HG02678 (cell line): ENCODE results near the gene GSTT4.
"Not testable (repeated sequence)": the region's sequence is repeated elsewhere in the genome, so short reads cannot be mapped to it uniquely, and the experiment has no call there.

Experiments
- ATAC-seq: cut with Tn5 transposase; IDR thresholded peaks from one replicate; pipeline ENCODE4 v1.9.1; 2021; ENCODE audit warnings: mild to moderate bottlenecking, moderate library complexity; ENCODE audit not compliant: unreplicated experiment

Gene GSTT4

DNA sequence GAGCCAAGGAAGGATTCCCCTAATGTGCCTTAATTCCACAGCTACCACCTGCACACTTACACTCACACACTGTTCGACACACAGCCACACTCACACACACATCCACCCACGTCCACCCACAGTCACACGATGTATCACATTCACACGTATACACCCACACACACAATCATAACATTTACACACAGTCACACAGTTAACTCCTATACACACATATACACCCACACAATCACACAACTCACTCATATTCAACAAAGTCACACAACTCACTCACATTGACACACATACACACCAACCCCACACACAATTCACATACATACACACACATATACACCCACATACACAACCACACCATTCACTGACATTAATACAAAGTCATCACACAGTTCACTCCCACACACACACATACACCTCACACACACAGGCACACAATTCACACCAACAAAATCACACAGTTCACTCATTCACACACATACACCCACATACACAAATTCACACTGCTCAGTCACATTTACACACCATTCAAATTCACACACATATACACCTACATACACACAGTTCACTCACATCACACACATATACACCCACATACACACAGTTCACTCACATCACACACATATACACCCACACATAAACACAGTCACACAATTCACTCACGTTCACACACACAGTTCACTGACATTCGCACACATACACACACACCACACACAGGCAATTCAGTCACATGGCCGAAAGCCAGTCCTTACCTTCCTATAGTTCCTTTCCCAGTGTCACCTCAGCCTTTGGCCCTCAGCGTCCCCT, 50.9 kb downstream of the GSTT4 start:
- ATAC-seq = not testable (repeated sequence)

DNA sequence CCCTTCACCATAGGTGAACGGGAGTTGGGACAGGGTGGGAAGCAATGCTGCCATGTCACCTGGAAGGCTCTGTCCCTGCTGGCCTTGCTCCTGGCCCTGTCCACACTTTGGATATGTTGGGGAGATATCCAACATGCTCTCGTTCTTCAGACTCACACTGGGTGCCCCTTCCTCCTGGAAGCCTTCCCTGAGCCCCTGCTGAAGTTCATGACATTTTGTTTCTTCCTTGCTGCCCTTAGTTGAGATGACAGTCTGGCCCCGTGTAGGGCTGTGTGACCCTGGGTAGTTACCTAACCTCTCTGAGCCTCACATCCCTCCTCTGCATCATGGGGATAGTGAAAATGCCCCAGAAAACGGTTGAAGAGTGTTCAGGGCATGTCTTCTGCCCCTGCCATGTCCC, 51.8 kb downstream of the GSTT4 start:
- ATAC-seq = not testable (repeated sequence)

DNA sequence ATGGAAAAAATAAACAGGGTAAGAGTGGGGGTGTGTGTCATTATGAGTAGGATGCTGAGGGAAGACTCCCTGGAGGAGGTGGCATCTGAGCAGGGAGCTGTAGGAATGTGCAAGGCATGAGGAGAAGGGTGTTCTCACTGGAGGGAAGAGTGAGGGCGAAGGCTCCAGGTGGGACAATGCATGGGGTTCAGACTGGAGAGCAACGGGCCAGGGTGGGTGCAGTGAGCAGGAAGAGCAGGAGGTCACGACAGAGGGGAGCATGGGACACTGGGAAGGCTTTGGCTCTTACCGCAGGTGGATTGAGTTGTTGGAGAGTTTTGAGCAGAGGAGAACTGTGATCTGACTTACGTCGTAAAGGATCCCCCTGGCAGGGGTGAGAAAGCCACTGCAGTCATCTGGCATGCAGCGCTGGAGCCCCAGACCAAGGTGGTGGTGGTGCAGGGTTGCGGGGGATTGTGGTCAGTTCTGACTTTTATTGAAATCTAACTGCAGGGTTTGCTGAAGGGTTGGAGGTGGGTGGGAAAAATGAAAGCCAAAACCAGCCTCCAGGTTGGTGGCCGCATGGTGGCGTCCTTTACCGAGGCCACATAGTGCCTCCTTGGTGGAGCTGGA, 52.4 kb downstream of the GSTT4 start:
- not testable (repeated sequence) for ATAC-seq

DNA sequence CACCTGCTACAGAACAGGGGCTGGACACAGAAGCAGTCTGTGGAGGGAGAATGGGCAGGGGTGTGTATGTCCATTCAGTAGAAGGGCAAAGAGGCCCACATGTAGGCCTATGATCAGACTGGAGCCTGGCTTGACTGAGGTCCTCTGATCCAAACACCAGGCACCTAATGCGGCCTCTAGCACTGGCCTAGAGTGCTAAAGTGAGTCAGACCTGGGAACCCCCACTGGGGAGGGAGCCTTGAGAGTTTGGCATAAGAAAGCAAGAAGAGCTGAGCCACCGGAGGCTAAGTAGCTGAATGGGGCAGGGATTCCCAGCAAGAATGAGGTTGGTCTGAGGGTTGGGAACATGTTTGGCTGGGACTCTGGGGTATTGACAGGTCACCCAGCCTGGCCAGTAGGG, 53.9 kb downstream of the GSTT4 start:
- not testable (repeated sequence) for ATAC-seq

DNA sequence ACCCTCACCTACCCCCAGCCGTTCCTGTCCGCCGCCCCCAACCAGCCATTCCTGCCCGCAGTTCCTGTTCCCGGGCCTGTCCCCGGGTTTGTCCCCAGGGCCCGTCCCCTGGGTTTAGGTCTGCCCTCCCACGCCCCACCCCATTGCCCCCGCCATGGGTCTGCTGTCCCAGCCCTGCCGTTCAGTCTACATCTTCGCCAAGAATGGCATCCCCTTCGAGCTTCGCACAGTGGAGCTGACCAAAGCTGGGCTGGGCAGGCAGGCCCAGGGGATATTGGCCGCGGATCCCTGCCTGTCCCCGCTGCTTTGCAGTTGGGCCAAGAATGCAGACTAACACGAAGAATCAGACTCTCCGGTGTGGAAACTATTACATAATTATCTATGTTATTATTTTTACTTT, 55.5 kb downstream of the GSTT4 start:
- not testable (repeated sequence) for ATAC-seq
